H9 (cell line): Measurements from ENCODE around the gene TESPA1. TPM values are rescaled to one million over a fixed set of nuclear protein-coding genes. Genes with fewer than 3 reads are reported as not detected.

Source experiments
- DNase-seq: peaks from one replicate; pipeline ENCODE4 v3.0.0-alpha.2; 2017
- H2AFZ ChIP-seq: one replicate; pipeline ENCODE4 v1.6.1; 2013; ENCODE audit warnings: mild to moderate bottlenecking, low read length, control low read depth, moderate library complexity
- H2AK5ac ChIP-seq: 2 replicates; pipeline ENCODE4 v1.6.1; 2013; ENCODE audit warnings: low read length, control low read depth, mixed read lengths; ENCODE audit not compliant: insufficient read length
- H2BK120ac ChIP-seq: one replicate; pipeline ENCODE4 v1.6.1; 2013; ENCODE audit warnings: low read depth, mild to moderate bottlenecking, low read length, control low read depth, inconsistent platforms; ENCODE audit not compliant: poor library complexity, severe bottlenecking
- H2BK12ac ChIP-seq: 2 replicates; pipeline ENCODE4 v1.6.1; 2013; ENCODE audit warnings: low read length, control low read depth, mixed read lengths, low read depth; ENCODE audit not compliant: insufficient read length
- H2BK15ac ChIP-seq: 2 replicates; pipeline ENCODE4 v1.6.1; 2013; ENCODE audit warnings: low read depth, low read length, control low read depth
- H2BK20ac ChIP-seq: one replicate; pipeline ENCODE4 v1.6.1; 2013; ENCODE audit warnings: low read depth, mild to moderate bottlenecking, low read length, control low read depth, inconsistent platforms; ENCODE audit not compliant: poor library complexity, severe bottlenecking
- H2BK5ac ChIP-seq: 2 replicates; pipeline ENCODE4 v1.6.1; 2013; ENCODE audit warnings: low read length, control low read depth, mixed read lengths; ENCODE audit not compliant: insufficient read length
- H3K14ac ChIP-seq: 2 replicates; pipeline ENCODE4 v1.6.1; 2013; ENCODE audit warnings: low read length, control low read depth; ENCODE audit not compliant: insufficient read depth
- H3K18ac ChIP-seq: 2 replicates; pipeline ENCODE4 v1.6.1; 2013; ENCODE audit warnings: low read depth, mild to moderate bottlenecking, mixed read lengths, low read length, control low read depth; ENCODE audit not compliant: insufficient read length
- H3K23ac ChIP-seq: 2 replicates; pipeline ENCODE4 v1.6.1; 2013; ENCODE audit warnings: low read length, control low read depth, mixed read lengths, low read depth; ENCODE audit not compliant: insufficient read length
- H3K23me2 ChIP-seq: 2 replicates; pipeline ENCODE4 v1.6.1; 2013; ENCODE audit warnings: low read depth, mild to moderate bottlenecking, mixed read lengths, low read length, control low read depth; ENCODE audit not compliant: insufficient read length, poor library complexity, severe bottlenecking
- H3K27ac ChIP-seq: 2 replicates; pipeline ENCODE4 v1.5.1; 2013; ENCODE audit warnings: low read length, control low read depth, mixed read lengths, low read depth; ENCODE audit not compliant: insufficient read length
- H3K27me3 ChIP-seq: 2 replicates; pipeline ENCODE4 v1.6.1; 2013; ENCODE audit warnings: low read length, control low read depth, inconsistent platforms; ENCODE audit not compliant: insufficient read depth
- H3K4ac ChIP-seq: 2 replicates; pipeline ENCODE4 v1.6.1; 2013; ENCODE audit warnings: low read depth, mild to moderate bottlenecking, control low read depth, inconsistent platforms, low read length, moderate library complexity
- H3K4me1 ChIP-seq: 2 replicates; pipeline ENCODE4 v1.6.1; 2013; ENCODE audit warnings: low read length, control low read depth, inconsistent platforms; ENCODE audit not compliant: insufficient read depth
- H3K4me2 ChIP-seq: 2 replicates; pipeline ENCODE4 v1.6.1; 2013; ENCODE audit warnings: low read length, control low read depth, mixed read lengths; ENCODE audit not compliant: insufficient read length, insufficient read depth
- H3K56ac ChIP-seq: 2 replicates; pipeline ENCODE4 v1.6.1; 2013; ENCODE audit warnings: low read depth, mild to moderate bottlenecking, mixed read lengths, low read length, control low read depth; ENCODE audit not compliant: insufficient read length
- H3K79me1 ChIP-seq: 2 replicates; pipeline ENCODE4 v1.6.1; 2013; ENCODE audit warnings: low read depth, mild to moderate bottlenecking, moderate library complexity, low read length, control low read depth, inconsistent platforms; ENCODE audit not compliant: insufficient read depth, poor library complexity, severe bottlenecking
- H3K79me2 ChIP-seq: 2 replicates; pipeline ENCODE4 v1.6.1; 2013; ENCODE audit warnings: low read length, control low read depth, inconsistent platforms; ENCODE audit not compliant: insufficient read depth
- H3K9ac ChIP-seq: 2 replicates; pipeline ENCODE4 v1.6.1; 2013; ENCODE audit warnings: low read length, control low read depth, mixed read lengths; ENCODE audit not compliant: insufficient read length; ENCODE audit errors: extremely low read depth
- H3K9me3 ChIP-seq: one replicate; pipeline ENCODE4 v1.6.1; 2013; ENCODE audit warnings: low read depth, low read length, inconsistent platforms; ENCODE audit not compliant: control insufficient read depth
- H3T11ph ChIP-seq: one replicate; pipeline ENCODE4 v1.6.1; 2013; ENCODE audit warnings: mild to moderate bottlenecking, low read length, control low read depth, inconsistent platforms
- H4K20me1 ChIP-seq: one replicate; pipeline ENCODE4 v1.6.1; 2013; ENCODE audit not compliant: control insufficient read depth, insufficient read length, insufficient read depth
- H4K5ac ChIP-seq: 2 replicates; pipeline ENCODE4 v1.6.1; 2013; ENCODE audit warnings: low read depth, mild to moderate bottlenecking, mixed read lengths, low read length, control low read depth; ENCODE audit not compliant: insufficient read length
- H4K8ac ChIP-seq: replicated peaks from 2 replicates; pipeline ENCODE4 v1.6.1; 2013; ENCODE audit warnings: low read length, control low read depth, mixed read lengths, low read depth; ENCODE audit not compliant: insufficient read length
- H4K91ac ChIP-seq: 2 replicates; pipeline ENCODE4 v1.6.1; 2013; ENCODE audit warnings: low read depth, mild to moderate bottlenecking, moderate library complexity, mixed read lengths, low read length, control low read depth; ENCODE audit not compliant: insufficient read length
- H3K27ac Mint-ChIP-seq, 3 experiments: 2 replicates in 2 of 3; 3 replicates in 1 of 3; pipeline ENCODE4 v1.8.0; 2020 to 2021; ENCODE audit warnings: mixed read lengths in 3 of 3, mild to moderate bottlenecking in 1 of 3, moderate library complexity in 1 of 3
- H3K27me3 Mint-ChIP-seq: 2 replicates; pipeline ENCODE4 v1.8.0; 2021; ENCODE audit warnings: low read depth, mild to moderate bottlenecking, moderate library complexity, mixed read lengths
- H3K36me3 Mint-ChIP-seq, 3 experiments: 2 replicates in 2 of 3; 3 replicates in 1 of 3; pipeline ENCODE4 v1.8.0; 2020 to 2021; ENCODE audit warnings: low read depth in 3 of 3, mixed read lengths in 3 of 3; ENCODE audit not compliant: insufficient read depth in 1 of 3
- H3K4me1 Mint-ChIP-seq, 2 experiments: 2 replicates each; pipeline ENCODE4 v1.8.0; 2020; ENCODE audit warnings: mixed read lengths in 2 of 2
- H3K4me3 Mint-ChIP-seq, 2 experiments: 2 replicates in 1 of 2; 3 replicates in 1 of 2; pipeline ENCODE4 v1.8.0; 2020 to 2021; ENCODE audit warnings: mild to moderate bottlenecking in 2 of 2, mixed read lengths in 2 of 2, moderate library complexity in 1 of 2
- H3K9me3 Mint-ChIP-seq, 2 experiments: 2 replicates in 1 of 2; 3 replicates in 1 of 2; pipeline ENCODE4 v1.8.0; 2020; ENCODE audit warnings: mild to moderate bottlenecking in 2 of 2, mixed read lengths in 2 of 2, moderate library complexity in 1 of 2
- CTCF ChIP-seq: fragments of 200-600 bp; sonication (generic); conservative IDR thresholded peaks from 3 replicates; pipeline ENCODE4 v1.8.0; 2021; ENCODE audit warnings: antibody characterized with exemption, mild to moderate bottlenecking
- WGBS: extraction: QIAGEN DNeasy Blood & Tissue Kit; methylation state at CpG from one replicate; pipeline ENCODE4 v1.1.7; 2013; ENCODE audit warnings: missing lambda C conversion rate, low lambda C conversion rate, mixed read lengths; ENCODE audit not compliant: insufficient read length; ENCODE audit errors: extremely low coverage; 5-methylcytosine and 5-hydroxymethylcytosine counted together
- total RNA-seq: library from RNA; stranded (reverse); gene quantifications from 2 replicates; pipeline ENCODE4 v1.2.1, GENCODE V29; 2021

The TESPA1 gene
- total RNA-seq, 1 experiment from 2014 or later = not detected

DNA sequence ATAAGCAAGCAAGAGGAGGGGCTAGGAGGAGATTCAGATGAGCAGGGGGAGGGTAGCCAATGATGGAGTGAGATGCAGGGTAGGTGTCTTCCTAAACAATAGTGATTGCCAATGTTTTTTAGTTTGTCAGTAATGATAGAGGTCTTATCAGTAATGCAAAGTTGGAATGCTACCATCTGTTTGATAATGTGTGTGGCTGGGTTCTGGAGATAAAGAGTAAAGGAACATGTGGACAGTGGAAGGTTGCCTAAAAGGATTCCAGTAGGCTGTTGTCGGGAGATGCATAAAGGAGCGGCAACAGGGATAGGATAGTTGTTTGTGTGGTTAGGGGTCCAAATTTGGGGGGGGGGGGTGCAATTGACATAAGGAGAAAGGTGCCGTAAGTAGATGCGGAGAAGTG, 52.5 kb downstream of the TESPA1 start:
- H3K9me3 Mint-ChIP-seq = peaks cover 30 to 41% of the 10 kb centered on the region in 2 experiments
- Histone ChIP-seq H3T11ph (no peak overlapping the region), H3K9ac (no peak overlapping the region)

More for the DNA sequence above, 52.5 kb downstream of the TESPA1 start:
- Mint-ChIP-seq H3K36me3 (peaks cover 22 to 30% (median 25%) of the 10 kb centered on the region in 3 experiments), H3K27me3 (peaks cover 49% of the 10 kb centered on the region), H3K4me3 (no peak overlapping the region), H3K27ac (no peak overlapping the region), H3K4me1 (peaks cover 0 to 5% of the 10 kb centered on the region in 2 experiments; a peak in 2 of 4 replicates)
- Histone ChIP-seq H2BK20ac (no peak overlapping the region), H3K4me1 (no peaks in the 10 kb centered on the region), H3K79me1 (no peaks in the 10 kb centered on the region), H3K56ac (no peak overlapping the region), H3K79me2 (no peaks in the 10 kb centered on the region), H3K4me2 (no peak overlapping the region), H4K8ac (no peak overlapping the region), H3K14ac (no peak overlapping the region), H4K91ac (no peak overlapping the region), H2AFZ (no peak overlapping the region), H2BK15ac (no peak overlapping the region), H3K9me3 (peaks cover 6% of the 10 kb centered on the region), H2AK5ac (no peak overlapping the region), H2BK120ac (no peak overlapping the region), H4K20me1 (no peaks in the 10 kb centered on the region), H3K4ac (no peak overlapping the region), H4K5ac (no peak overlapping the region), H3K23ac (no peak overlapping the region), H3K18ac (no peak overlapping the region), H3K23me2 (no peaks in the 10 kb centered on the region), H3K27me3 (no peaks in the 10 kb centered on the region; the same call in 1 of the 2 replicates), H3K27ac (no peak overlapping the region), H2BK5ac (no peak overlapping the region), H2BK12ac (no peak overlapping the region)
- no peak for TF ChIP-seq CTCF
- WGBS = no CpG with 5 or more reads among the region's 4 CpGs
- DNase-seq = no peak
